NCI-H1694 (cell line): ENCODE results near the gene POLR1A.

ENCODE experiments used
- DNase-seq: peaks from one replicate; lab custom pipeline; 2025; lab: John Stamatoyannopoulos, UW

POLR1A gene

GRCh38 chr2:86037795-86038192, 67.9 kb downstream of the POLR1A start:
- DNase-seq: no peak

- DNase-seq: no peak
Observed at GRCh38 chr2:86037141-86037794, 68.4 kb downstream of the POLR1A start.

GRCh38 chr2:86036669-86037138, 69.0 kb downstream of the POLR1A start:
- DNase-seq: no peak

GRCh38 chr2:86035883-86036668, 69.6 kb downstream of the POLR1A start:
- DNase-seq: peak; percentile 99

GRCh38 chr2:86035376-86035882, 70.3 kb downstream of the POLR1A start:
- DNase-seq: peak; percentile 87

- DNase-seq: no peak
Observed at GRCh38 chr2:86033751-86034692, 71.7 kb downstream of the POLR1A start.

GRCh38 chr2:86032861-86033595, 72.7 kb downstream of the POLR1A start:
- no peak for DNase-seq

GRCh38 chr2:86031606-86032005, 74.1 kb downstream of the POLR1A start:
- no peak for DNase-seq

- no peak for DNase-seq
Observed at GRCh38 chr2:86031151-86031550, 74.5 kb downstream of the POLR1A start.

GRCh38 chr2:86029873-86030272, 75.8 kb downstream of the POLR1A start:
- no peak for DNase-seq

GRCh38 chr2:86028766-86029381, 76.8 kb downstream of the POLR1A start:
- no peak for DNase-seq

- DNase-seq: no peak
Observed at GRCh38 chr2:86027922-86028765, 77.5 kb downstream of the POLR1A start.

- no peak for DNase-seq
Observed at GRCh38 chr2:86027196-86027921, 78.3 kb downstream of the POLR1A start.

GRCh38 chr2:86026744-86027065, 79.0 kb downstream of the POLR1A start:
- no peak for DNase-seq

GRCh38 chr2:86025976-86026743, 79.5 kb downstream of the POLR1A start:
- no peak for DNase-seq

- peak; percentile 44 for DNase-seq
Observed at GRCh38 chr2:86025229-86025820, 80.4 kb downstream of the POLR1A start.

GRCh38 chr2:86023366-86023712, 82.3 kb downstream of the POLR1A start:
- DNase-seq: no peak

- DNase-seq: no peak
Observed at GRCh38 chr2:86022661-86023365, 82.9 kb downstream of the POLR1A start.
